ENCODE results near the gene SOX5. TPM values are rescaled to one million over a fixed set of nuclear protein-coding genes. Genes with fewer than 3 reads are reported as not detected.

SOX5 gene
- total and polyA plus RNA-seq, 2 experiments from 2014 or later, result 1.0 to 4.7 TPM

DNA sequence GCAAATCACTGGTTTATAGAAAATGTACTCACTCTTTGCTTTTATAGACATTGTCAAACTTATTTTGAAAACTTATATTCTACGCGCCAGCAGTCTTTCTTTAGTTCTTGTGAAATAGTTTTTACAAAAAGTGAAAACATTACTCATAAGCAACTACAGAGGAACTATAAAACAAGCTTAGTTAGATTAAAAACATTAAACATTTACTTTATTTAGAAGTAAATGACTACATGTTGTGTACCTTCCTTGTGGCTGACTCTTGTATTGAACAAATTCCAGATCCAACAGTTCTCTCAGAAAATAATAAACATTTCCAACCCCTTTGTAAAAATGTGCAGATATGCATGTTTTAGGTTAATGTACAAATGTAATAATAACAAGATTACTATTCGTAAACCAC is 198.5 kb downstream of the SOX5 start:
- H3K4me1 ChIP-seq (ENCODE audit: insufficient read depth), result peaks cover 30% of the 10 kb centered on the region
- Mint-ChIP-seq H3K27me3 (ENCODE audit: insufficient read depth, low read depth, poor library complexity) (peaks cover 2% of the 10 kb centered on the region), H3K36me3 (ENCODE audit: low read depth) (no peaks in the 10 kb centered on the region), H3K27ac (no peak overlapping the region), H3K9me3 (no peaks in the 10 kb centered on the region; the same call in 2 of the 3 replicates), H3K4me1 (peaks cover 29% of the 10 kb centered on the region), H3K4me3 (no peak overlapping the region)
- no peaks in the 10 kb centered on the region for H3K9me2 ChIP-seq (ENCODE audit: insufficient read depth)
- H2AFZ ChIP-seq, result no peak overlapping the region
- H3K4me2 ChIP-seq, result no peak overlapping the region
- no peaks in the 10 kb centered on the region for H3K79me2 ChIP-seq (replicated peaks; ENCODE audit: insufficient read depth)
- TF ChIP-seq, protein P1, sequence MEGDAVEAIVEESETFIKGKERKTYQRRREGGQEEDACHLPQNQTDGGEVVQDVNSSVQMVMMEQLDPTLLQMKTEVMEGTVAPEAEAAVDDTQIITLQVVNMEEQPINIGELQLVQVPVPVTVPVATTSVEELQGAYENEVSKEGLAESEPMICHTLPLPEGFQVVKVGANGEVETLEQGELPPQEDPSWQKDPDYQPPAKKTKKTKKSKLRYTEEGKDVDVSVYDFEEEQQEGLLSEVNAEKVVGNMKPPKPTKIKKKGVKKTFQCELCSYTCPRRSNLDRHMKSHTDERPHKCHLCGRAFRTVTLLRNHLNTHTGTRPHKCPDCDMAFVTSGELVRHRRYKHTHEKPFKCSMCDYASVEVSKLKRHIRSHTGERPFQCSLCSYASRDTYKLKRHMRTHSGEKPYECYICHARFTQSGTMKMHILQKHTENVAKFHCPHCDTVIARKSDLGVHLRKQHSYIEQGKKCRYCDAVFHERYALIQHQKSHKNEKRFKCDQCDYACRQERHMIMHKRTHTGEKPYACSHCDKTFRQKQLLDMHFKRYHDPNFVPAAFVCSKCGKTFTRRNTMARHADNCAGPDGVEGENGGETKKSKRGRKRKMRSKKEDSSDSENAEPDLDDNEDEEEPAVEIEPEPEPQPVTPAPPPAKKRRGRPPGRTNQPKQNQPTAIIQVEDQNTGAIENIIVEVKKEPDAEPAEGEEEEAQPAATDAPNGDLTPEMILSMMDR (conservative IDR thresholded peaks at IDR 0.05; ENCODE audit: low read depth in 2 of 2), result no peak
- no peak for TF ChIP-seq EZH2phosphoT487 (IDR thresholded peaks at IDR 0.05; ENCODE audit: unreplicated experiment)
- TF ChIP-seq ZNF331 (CRISPR knock-in tag; IDR thresholded peaks at IDR 0.05; ENCODE audit: low read depth), result no peak
- TF ChIP-seq EZH2 (IDR thresholded peaks at IDR 0.05; ENCODE audit: low read depth, unreplicated experiment), result no peak
- no peak for TF ChIP-seq ZNF114 (CRISPR knock-in tag; IDR thresholded peaks at IDR 0.05)
- TF ChIP-seq, protein P2, sequence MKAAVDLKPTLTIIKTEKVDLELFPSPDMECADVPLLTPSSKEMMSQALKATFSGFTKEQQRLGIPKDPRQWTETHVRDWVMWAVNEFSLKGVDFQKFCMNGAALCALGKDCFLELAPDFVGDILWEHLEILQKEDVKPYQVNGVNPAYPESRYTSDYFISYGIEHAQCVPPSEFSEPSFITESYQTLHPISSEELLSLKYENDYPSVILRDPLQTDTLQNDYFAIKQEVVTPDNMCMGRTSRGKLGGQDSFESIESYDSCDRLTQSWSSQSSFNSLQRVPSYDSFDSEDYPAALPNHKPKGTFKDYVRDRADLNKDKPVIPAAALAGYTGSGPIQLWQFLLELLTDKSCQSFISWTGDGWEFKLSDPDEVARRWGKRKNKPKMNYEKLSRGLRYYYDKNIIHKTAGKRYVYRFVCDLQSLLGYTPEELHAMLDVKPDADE (IDR thresholded peaks at IDR 0.05), result no peak
- TF ChIP-seq, protein P3, sequence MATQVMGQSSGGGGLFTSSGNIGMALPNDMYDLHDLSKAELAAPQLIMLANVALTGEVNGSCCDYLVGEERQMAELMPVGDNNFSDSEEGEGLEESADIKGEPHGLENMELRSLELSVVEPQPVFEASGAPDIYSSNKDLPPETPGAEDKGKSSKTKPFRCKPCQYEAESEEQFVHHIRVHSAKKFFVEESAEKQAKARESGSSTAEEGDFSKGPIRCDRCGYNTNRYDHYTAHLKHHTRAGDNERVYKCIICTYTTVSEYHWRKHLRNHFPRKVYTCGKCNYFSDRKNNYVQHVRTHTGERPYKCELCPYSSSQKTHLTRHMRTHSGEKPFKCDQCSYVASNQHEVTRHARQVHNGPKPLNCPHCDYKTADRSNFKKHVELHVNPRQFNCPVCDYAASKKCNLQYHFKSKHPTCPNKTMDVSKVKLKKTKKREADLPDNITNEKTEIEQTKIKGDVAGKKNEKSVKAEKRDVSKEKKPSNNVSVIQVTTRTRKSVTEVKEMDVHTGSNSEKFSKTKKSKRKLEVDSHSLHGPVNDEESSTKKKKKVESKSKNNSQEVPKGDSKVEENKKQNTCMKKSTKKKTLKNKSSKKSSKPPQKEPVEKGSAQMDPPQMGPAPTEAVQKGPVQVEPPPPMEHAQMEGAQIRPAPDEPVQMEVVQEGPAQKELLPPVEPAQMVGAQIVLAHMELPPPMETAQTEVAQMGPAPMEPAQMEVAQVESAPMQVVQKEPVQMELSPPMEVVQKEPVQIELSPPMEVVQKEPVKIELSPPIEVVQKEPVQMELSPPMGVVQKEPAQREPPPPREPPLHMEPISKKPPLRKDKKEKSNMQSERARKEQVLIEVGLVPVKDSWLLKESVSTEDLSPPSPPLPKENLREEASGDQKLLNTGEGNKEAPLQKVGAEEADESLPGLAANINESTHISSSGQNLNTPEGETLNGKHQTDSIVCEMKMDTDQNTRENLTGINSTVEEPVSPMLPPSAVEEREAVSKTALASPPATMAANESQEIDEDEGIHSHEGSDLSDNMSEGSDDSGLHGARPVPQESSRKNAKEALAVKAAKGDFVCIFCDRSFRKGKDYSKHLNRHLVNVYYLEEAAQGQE (IDR thresholded peaks at IDR 0.05; ENCODE audit: unreplicated experiment), result no peak
- no peak for TF ChIP-seq NANOG (IDR thresholded peaks at IDR 0.05; ENCODE audit: borderline replicate concordance)
- no peak for TF ChIP-seq POLR2AphosphoS5 (IDR thresholded peaks at IDR 0.05; ENCODE audit: low read depth)
- TF ChIP-seq STAT1 (IDR thresholded peaks at IDR 0.05; ENCODE audit: unreplicated experiment), result no peak
- TF ChIP-seq CREB1 (CRISPR knock-in tag; IDR thresholded peaks at IDR 0.05; ENCODE audit: low read depth), result no peak
- TF ChIP-seq, protein P4, sequence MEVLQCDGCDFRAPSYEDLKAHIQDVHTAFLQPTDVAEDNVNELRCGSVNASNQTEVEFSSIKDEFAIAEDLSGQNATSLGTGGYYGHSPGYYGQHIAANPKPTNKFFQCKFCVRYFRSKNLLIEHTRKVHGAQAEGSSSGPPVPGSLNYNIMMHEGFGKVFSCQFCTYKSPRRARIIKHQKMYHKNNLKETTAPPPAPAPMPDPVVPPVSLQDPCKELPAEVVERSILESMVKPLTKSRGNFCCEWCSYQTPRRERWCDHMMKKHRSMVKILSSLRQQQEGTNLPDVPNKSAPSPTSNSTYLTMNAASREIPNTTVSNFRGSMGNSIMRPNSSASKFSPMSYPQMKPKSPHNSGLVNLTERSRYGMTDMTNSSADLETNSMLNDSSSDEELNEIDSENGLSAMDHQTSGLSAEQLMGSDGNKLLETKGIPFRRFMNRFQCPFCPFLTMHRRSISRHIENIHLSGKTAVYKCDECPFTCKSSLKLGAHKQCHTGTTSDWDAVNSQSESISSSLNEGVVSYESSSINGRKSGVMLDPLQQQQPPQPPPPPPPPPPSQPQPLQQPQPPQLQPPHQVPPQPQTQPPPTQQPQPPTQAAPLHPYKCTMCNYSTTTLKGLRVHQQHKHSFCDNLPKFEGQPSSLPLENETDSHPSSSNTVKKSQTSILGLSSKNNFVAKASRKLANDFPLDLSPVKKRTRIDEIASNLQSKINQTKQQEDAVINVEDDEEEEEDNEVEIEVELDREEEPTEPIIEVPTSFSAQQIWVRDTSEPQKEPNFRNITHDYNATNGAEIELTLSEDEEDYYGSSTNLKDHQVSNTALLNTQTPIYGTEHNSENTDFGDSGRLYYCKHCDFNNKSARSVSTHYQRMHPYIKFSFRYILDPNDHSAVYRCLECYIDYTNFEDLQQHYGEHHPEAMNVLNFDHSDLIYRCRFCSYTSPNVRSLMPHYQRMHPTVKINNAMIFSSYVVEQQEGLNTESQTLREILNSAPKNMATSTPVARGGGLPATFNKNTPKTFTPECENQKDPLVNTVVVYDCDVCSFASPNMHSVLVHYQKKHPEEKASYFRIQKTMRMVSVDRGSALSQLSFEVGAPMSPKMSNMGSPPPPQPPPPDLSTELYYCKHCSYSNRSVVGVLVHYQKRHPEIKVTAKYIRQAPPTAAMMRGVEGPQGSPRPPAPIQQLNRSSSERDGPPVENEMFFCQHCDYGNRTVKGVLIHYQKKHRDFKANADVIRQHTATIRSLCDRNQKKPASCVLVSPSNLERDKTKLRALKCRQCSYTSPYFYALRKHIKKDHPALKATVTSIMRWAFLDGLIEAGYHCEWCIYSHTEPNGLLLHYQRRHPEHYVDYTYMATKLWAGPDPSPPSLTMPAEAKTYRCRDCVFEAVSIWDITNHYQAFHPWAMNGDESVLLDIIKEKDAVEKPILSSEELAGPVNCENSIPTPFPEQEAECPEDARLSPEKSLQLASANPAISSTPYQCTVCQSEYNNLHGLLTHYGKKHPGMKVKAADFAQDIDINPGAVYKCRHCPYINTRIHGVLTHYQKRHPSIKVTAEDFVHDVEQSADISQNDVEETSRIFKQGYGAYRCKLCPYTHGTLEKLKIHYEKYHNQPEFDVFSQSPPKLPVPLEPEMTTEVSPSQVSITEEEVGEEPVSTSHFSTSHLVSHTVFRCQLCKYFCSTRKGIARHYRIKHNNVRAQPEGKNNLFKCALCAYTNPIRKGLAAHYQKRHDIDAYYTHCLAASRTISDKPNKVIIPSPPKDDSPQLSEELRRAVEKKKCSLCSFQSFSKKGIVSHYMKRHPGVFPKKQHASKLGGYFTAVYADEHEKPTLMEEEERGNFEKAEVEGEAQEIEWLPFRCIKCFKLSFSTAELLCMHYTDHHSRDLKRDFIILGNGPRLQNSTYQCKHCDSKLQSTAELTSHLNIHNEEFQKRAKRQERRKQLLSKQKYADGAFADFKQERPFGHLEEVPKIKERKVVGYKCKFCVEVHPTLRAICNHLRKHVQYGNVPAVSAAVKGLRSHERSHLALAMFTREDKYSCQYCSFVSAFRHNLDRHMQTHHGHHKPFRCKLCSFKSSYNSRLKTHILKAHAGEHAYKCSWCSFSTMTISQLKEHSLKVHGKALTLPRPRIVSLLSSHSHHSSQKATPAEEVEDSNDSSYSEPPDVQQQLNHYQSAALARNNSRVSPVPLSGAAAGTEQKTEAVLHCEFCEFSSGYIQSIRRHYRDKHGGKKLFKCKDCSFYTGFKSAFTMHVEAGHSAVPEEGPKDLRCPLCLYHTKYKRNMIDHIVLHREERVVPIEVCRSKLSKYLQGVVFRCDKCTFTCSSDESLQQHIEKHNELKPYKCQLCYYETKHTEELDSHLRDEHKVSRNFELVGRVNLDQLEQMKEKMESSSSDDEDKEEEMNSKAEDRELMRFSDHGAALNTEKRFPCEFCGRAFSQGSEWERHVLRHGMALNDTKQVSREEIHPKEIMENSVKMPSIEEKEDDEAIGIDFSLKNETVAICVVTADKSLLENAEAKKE (CRISPR knock-in tag; IDR thresholded peaks at IDR 0.05), result no peak
- TF ChIP-seq JUNB (IDR thresholded peaks at IDR 0.05; ENCODE audit: unreplicated experiment), result no peak
- no peaks in the 10 kb centered on the region for H4K20me1 ChIP-seq (replicated peaks; ENCODE audit: insufficient read depth)
- DNase-seq (ENCODE audit: low spot score), result no peak
- no peaks in the 10 kb centered on the region for H3K36me3 ChIP-seq (ENCODE audit: insufficient read depth)
- no peak overlapping the region for H3K4me3 ChIP-seq
- H3F3A ChIP-seq (replicated peaks; ENCODE audit: low read depth), result no peaks in the 10 kb centered on the region
- H3K27me3 ChIP-seq (ENCODE audit: insufficient read depth), result no peaks in the 10 kb centered on the region
- H3K27ac ChIP-seq (ENCODE audit: low read depth), result no peak overlapping the region
- no peak for ATAC-seq
